ENCODE measurements around the gene EDC4.
A peak's percentile ranks its signal among the peaks of the same experiment; 100 is the strongest.

EDC4 gene

GRCh38 chr16:67847064-67847861, 25.6 kb upstream of the EDC4 start, which contains the start of gene CENPT:
CENPT (minus strand) TSS chr16:67847693; CDS start chr16:67833859, 13,834 bp downstream.
- Histone ChIP-seq H3K27ac (peak within 1 kb of the TSS; percentile 96), H3K36me3 (peaks cover 32% of the 10 kb centered on the region), H3K4me1 (peaks cover 50% of the 10 kb centered on the region), H3K4me3 (peak within 1 kb of the TSS; percentile 100), H4K20me1 (peaks cover 85% of the 10 kb centered on the region), H3K9ac (peak within 1 kb of the TSS; percentile 99), H3K27me3 (no peaks in the 10 kb centered on the region), H3K9me3 (no peaks in the 10 kb centered on the region), H3K4me2 (peak within 1 kb of the TSS; percentile 98)
- TF ChIP-seq Cebpa-rat (IDR thresholded peaks at IDR 0.05) = no peak

GRCh38 chr16:67848118-67848517, 24.7 kb upstream of the EDC4 start:
- peak overlapping the region; percentile 100 for H3K4me3 ChIP-seq
- H3K27ac ChIP-seq = peak overlapping the region; percentile 96
- TF ChIP-seq Cebpa-rat (IDR thresholded peaks at IDR 0.05) = no peak

GRCh38 chr16:67853670-67854069, 19.2 kb upstream of the EDC4 start:
- TF ChIP-seq Cebpa-rat (IDR thresholded peaks at IDR 0.05) = no peak
- no peaks in the 10 kb centered on the region for H3K9me3 ChIP-seq
- no peak overlapping the region for H3K9ac ChIP-seq
- H3K36me3 ChIP-seq = peaks cover 87% of the 10 kb centered on the region
- H3K4me1 ChIP-seq = peaks cover 13% of the 10 kb centered on the region
- no peak overlapping the region for H3K4me3 ChIP-seq
- H3K4me2 ChIP-seq = no peak overlapping the region
- no peak overlapping the region for H3K27ac ChIP-seq
- H3K27me3 ChIP-seq = no peaks in the 10 kb centered on the region
- H4K20me1 ChIP-seq = peaks cover 100% of the 10 kb centered on the region

More at GRCh38 chr16:67848118-67848517, 24.7 kb upstream of the EDC4 start:
- peaks cover 49% of the 10 kb centered on the region for H3K4me1 ChIP-seq
- peak overlapping the region; percentile 99 for H3K9ac ChIP-seq
- peaks cover 35% of the 10 kb centered on the region for H3K36me3 ChIP-seq
- H3K4me2 ChIP-seq = peak overlapping the region; percentile 98
- H3K9me3 ChIP-seq = no peaks in the 10 kb centered on the region
- H3K27me3 ChIP-seq = no peaks in the 10 kb centered on the region
- H4K20me1 ChIP-seq = peaks cover 88% of the 10 kb centered on the region

- Histone ChIP-seq H3K36me3 (peaks cover 87% of the 10 kb centered on the region), H3K27me3 (no peaks in the 10 kb centered on the region), H3K27ac (no peak overlapping the region), H3K4me2 (no peak overlapping the region), H3K9me3 (no peaks in the 10 kb centered on the region), H3K4me3 (no peak overlapping the region), H3K9ac (no peak overlapping the region), H3K4me1 (peaks cover 6% of the 10 kb centered on the region; the same call in 1 of the 2 replicates), H4K20me1 (peaks cover 100% of the 10 kb centered on the region)
- no peak for TF ChIP-seq Cebpa-rat (IDR thresholded peaks at IDR 0.05)
Measured at GRCh38 chr16:67855789-67856188, 17.1 kb upstream of the EDC4 start.

GRCh38 chr16:67856927-67857546, 15.8 kb upstream of the EDC4 start:
- no peak overlapping the region for H3K4me2 ChIP-seq
- peaks cover 100% of the 10 kb centered on the region for H4K20me1 ChIP-seq
- no peaks in the 10 kb centered on the region for H3K9me3 ChIP-seq
- no peak overlapping the region for H3K27ac ChIP-seq
- peak overlapping the region; percentile 29; the same call in 1 of the 2 replicates for H3K9ac ChIP-seq
- TF ChIP-seq Cebpa-rat (IDR thresholded peaks at IDR 0.05) = no peak
- no peak overlapping the region for H3K4me3 ChIP-seq
- no peaks in the 10 kb centered on the region for H3K27me3 ChIP-seq
- peaks cover 6% of the 10 kb centered on the region; the same call in 1 of the 2 replicates for H3K4me1 ChIP-seq
- H3K36me3 ChIP-seq = peaks cover 90% of the 10 kb centered on the region

GRCh38 chr16:67857547-67858233, 15.2 kb upstream of the EDC4 start:
- H3K4me2 ChIP-seq = no peak overlapping the region
- no peak overlapping the region for H3K9ac ChIP-seq
- H4K20me1 ChIP-seq = peaks cover 100% of the 10 kb centered on the region
- no peaks in the 10 kb centered on the region for H3K27me3 ChIP-seq
- no peaks in the 10 kb centered on the region for H3K9me3 ChIP-seq
- peaks cover 97% of the 10 kb centered on the region for H3K36me3 ChIP-seq
- no peak for TF ChIP-seq Cebpa-rat (IDR thresholded peaks at IDR 0.05)
- no peak overlapping the region for H3K27ac ChIP-seq
- H3K4me1 ChIP-seq = peaks cover 6% of the 10 kb centered on the region; the same call in 1 of the 2 replicates
- no peak overlapping the region for H3K4me3 ChIP-seq

- Histone ChIP-seq H3K4me3 (no peak overlapping the region), H3K4me2 (no peak overlapping the region), H3K4me1 (peaks cover 6% of the 10 kb centered on the region; the same call in 1 of the 2 replicates), H3K9ac (no peak overlapping the region), H3K27me3 (no peaks in the 10 kb centered on the region), H3K36me3 (peaks cover 98% of the 10 kb centered on the region), H3K9me3 (no peaks in the 10 kb centered on the region), H3K27ac (no peak overlapping the region), H4K20me1 (peaks cover 100% of the 10 kb centered on the region)
- no peak for TF ChIP-seq Cebpa-rat (IDR thresholded peaks at IDR 0.05)
Measured at GRCh38 chr16:67858500-67858899, 14.4 kb upstream of the EDC4 start.

- Histone ChIP-seq H3K4me1 (peaks cover 6% of the 10 kb centered on the region; the same call in 1 of the 2 replicates), H3K9ac (peak overlapping the region; percentile 34; the same call in 1 of the 2 replicates)
Measured at GRCh38 chr16:67860589-67861398, 12.1 kb upstream of the EDC4 start.

GRCh38 chr16:67861877-67862276, 11.0 kb upstream of the EDC4 start:
- H3K4me2 ChIP-seq = no peak overlapping the region
- H3K4me1 ChIP-seq = peaks cover 6% of the 10 kb centered on the region; the same call in 1 of the 2 replicates
- no peaks in the 10 kb centered on the region for H3K9me3 ChIP-seq
- H3K9ac ChIP-seq = no peak overlapping the region
- no peak for TF ChIP-seq Cebpa-rat (IDR thresholded peaks at IDR 0.05)
- peaks cover 100% of the 10 kb centered on the region for H4K20me1 ChIP-seq
- no peak overlapping the region for H3K4me3 ChIP-seq
- no peaks in the 10 kb centered on the region for H3K27me3 ChIP-seq
- H3K36me3 ChIP-seq = peaks cover 98% of the 10 kb centered on the region
- no peak overlapping the region for H3K27ac ChIP-seq

More at GRCh38 chr16:67860589-67861398, 12.1 kb upstream of the EDC4 start:
- Histone ChIP-seq H3K4me2 (no peak overlapping the region), H3K9me3 (no peaks in the 10 kb centered on the region), H3K36me3 (peaks cover 98% of the 10 kb centered on the region), H4K20me1 (peaks cover 100% of the 10 kb centered on the region), H3K27ac (no peak overlapping the region), H3K4me3 (no peak overlapping the region), H3K27me3 (no peaks in the 10 kb centered on the region)
- TF ChIP-seq Cebpa-rat (IDR thresholded peaks at IDR 0.05) = no peak
